H1 (cell line): ENCODE data around the gene AAR2. TPM values are rescaled to one million over a fixed set of nuclear protein-coding genes. Genes with fewer than 3 reads are reported as not detected.
A peak's percentile ranks its signal among the peaks of the same experiment; 100 is the strongest.

Experiments
- CTCF ChIA-PET: fragments of 300-600 bp; sonication (Branson Sonifier 250); formaldehyde crosslinking; loops from one replicate; lab custom pipeline; 2021; ENCODE audit not compliant: partially characterized antibody; lab: Charles Lee
- POLR2A ChIA-PET: fragments of 300-600 bp; sonication (Branson Sonifier 250); formaldehyde crosslinking; loops from one replicate; lab custom pipeline; 2021; ENCODE audit warnings: inconsistent platforms; ENCODE audit not compliant: partially characterized antibody; lab: Charles Lee
- DNase-seq, 2 experiments: peaks; one replicate each; pipeline versions ENCODE4 v3.0.0 to v3.0.0-alpha.2; 2010 to 2022; ENCODE audit warnings: low spot score in 2 of 2, low read depth in 1 of 2, mixed read lengths in 1 of 2
- FAIRE-seq: peaks from 2 replicates; lab custom pipeline; 2011; peaks lifted over from hg19 to GRCh38; lab: Jason Lieb, UNC
- H2AFZ ChIP-seq: 2 replicates; pipeline ENCODE4 v1.8.1; 2012; ENCODE audit warnings: low read length, inconsistent platforms
- H2AK5ac ChIP-seq: 2 replicates; pipeline ENCODE4 v1.6.1; 2013; ENCODE audit warnings: low read depth, low read length
- H2BK120ac ChIP-seq: replicated peaks from 2 replicates; pipeline ENCODE3; 2013; ENCODE audit warnings: low read depth, low read length, inconsistent platforms
- H2BK12ac ChIP-seq: 2 replicates; pipeline ENCODE4 v1.6.1; 2013; ENCODE audit warnings: low read depth, low read length
- H2BK15ac ChIP-seq: 2 replicates; pipeline ENCODE4 v1.6.1; 2013; ENCODE audit warnings: low read length
- H2BK20ac ChIP-seq: 2 replicates; pipeline ENCODE4 v1.6.1; 2013; ENCODE audit warnings: low read length
- H2BK5ac ChIP-seq: 2 replicates; pipeline ENCODE4 v1.6.1; 2013; ENCODE audit warnings: low read depth, low read length
- H3K14ac ChIP-seq: 2 replicates; pipeline ENCODE4 v1.6.1; 2013; ENCODE audit warnings: inconsistent platforms; ENCODE audit not compliant: insufficient read length
- H3K18ac ChIP-seq: 2 replicates; pipeline ENCODE4 v1.6.1; 2013; ENCODE audit warnings: low read length; ENCODE audit errors: extremely low read depth
- H3K23ac ChIP-seq: 2 replicates; pipeline ENCODE4 v1.6.1; 2013; ENCODE audit warnings: inconsistent platforms; ENCODE audit not compliant: insufficient read length
- H3K23me2 ChIP-seq: 2 replicates; pipeline ENCODE4 v1.6.1; 2013; ENCODE audit warnings: low read depth, low read length
- H3K27ac ChIP-seq: 2 replicates; pipeline ENCODE4 v1.6.1; 2011; ENCODE audit warnings: low read depth, low read length, inconsistent platforms
- H3K27me3 ChIP-seq, 4 experiments: replicated peaks in 1 of 4; 1 replicate in 1 of 4; 2 replicates in 3 of 4; pipeline versions ENCODE4 v1.6.1 to v1.8.1; 2011 to 2013; ENCODE audit warnings: low read length in 3 of 4, mild to moderate bottlenecking in 3 of 4, inconsistent platforms in 2 of 4, mixed read lengths in 2 of 4, moderate library complexity in 1 of 4; ENCODE audit not compliant: control insufficient read depth in 3 of 4, insufficient read depth in 3 of 4; ENCODE audit errors: extremely low read depth in 1 of 4
- H3K36me3 ChIP-seq, 4 experiments: 2 replicates each; pipeline versions ENCODE4 v1.6.1 to v1.8.1; 2011 to 2013; ENCODE audit warnings: mild to moderate bottlenecking in 4 of 4, low read length in 3 of 4, moderate library complexity in 2 of 4, control low read depth in 1 of 4, inconsistent platforms in 1 of 4; ENCODE audit not compliant: insufficient read depth in 4 of 4, control insufficient read depth in 2 of 4
- H3K4ac ChIP-seq: replicated peaks from 2 replicates; pipeline ENCODE3; 2013; ENCODE audit warnings: low read length, low read depth, mixed read lengths, inconsistent platforms; ENCODE audit not compliant: insufficient read length
- H3K4me1 ChIP-seq, 4 experiments: replicated peaks in 1 of 4; 1 replicate in 1 of 4; 2 replicates in 3 of 4; pipeline versions ENCODE4 v1.6.1 to v1.8.1; 2011 to 2013; ENCODE audit warnings: low read length in 3 of 4, inconsistent platforms in 2 of 4, mixed read lengths in 1 of 4; ENCODE audit not compliant: insufficient read depth in 4 of 4, control insufficient read depth in 3 of 4
- H3K4me2 ChIP-seq, 2 experiments: 2 replicates each; pipeline versions ENCODE4 v1.6.1 to v1.8.1; 2011 to 2013; ENCODE audit warnings: low read depth in 2 of 2, low read length in 2 of 2, control low read depth in 1 of 2, inconsistent platforms in 1 of 2, mild to moderate bottlenecking in 1 of 2; ENCODE audit not compliant: insufficient read depth in 1 of 2
- H3K4me3 ChIP-seq, 4 experiments: fragments of 200-600, 300-600 bp in 1 of 4; sonication (generic), shearing (Covaris generic), sonication (Bioruptor Twin) in 1 of 4; 2 replicates each; pipeline versions ENCODE4 v1.5.1 to v1.8.1; 2011 to 2016; ENCODE audit warnings: low read length in 4 of 4, low read depth in 3 of 4, control low read depth in 2 of 4, inconsistent platforms in 2 of 4, mild to moderate bottlenecking in 2 of 4, mixed read lengths in 1 of 4, moderate library complexity in 1 of 4; ENCODE audit not compliant: insufficient read depth in 2 of 4; ENCODE audit errors: extremely low read depth in 1 of 4
- H3K56ac ChIP-seq: replicated peaks from 2 replicates; pipeline ENCODE3; 2013; ENCODE audit warnings: low read depth, mild to moderate bottlenecking, mixed read lengths, low read length, inconsistent platforms; ENCODE audit not compliant: insufficient read length
- H3K79me1 ChIP-seq: 2 replicates; pipeline ENCODE4 v1.6.1; 2013; ENCODE audit warnings: low read depth, low read length, control low read depth
- H3K79me2 ChIP-seq, 2 experiments: 2 replicates each; pipeline versions ENCODE4 v1.6.1 to v1.8.1; 2012 to 2013; ENCODE audit warnings: low read length in 2 of 2, mild to moderate bottlenecking in 2 of 2, inconsistent platforms in 1 of 2; ENCODE audit not compliant: insufficient read depth in 2 of 2, control insufficient read depth in 1 of 2
- H3K9ac ChIP-seq, 4 experiments: replicated peaks in 1 of 4; 1 replicate in 1 of 4; 2 replicates in 3 of 4; pipeline versions ENCODE4 v1.6.1 to v1.8.1; 2011 to 2013; ENCODE audit warnings: low read depth in 3 of 4, low read length in 3 of 4, control low read depth in 2 of 4, mild to moderate bottlenecking in 2 of 4, moderate library complexity in 2 of 4, inconsistent platforms in 1 of 4; ENCODE audit errors: extremely low read depth in 1 of 4
- H3K9me3 ChIP-seq, 2 experiments: 2 replicates each; pipeline versions ENCODE4 v1.6.1 to v1.8.1; 2012 to 2013; ENCODE audit warnings: mild to moderate bottlenecking in 2 of 2, moderate library complexity in 2 of 2, control low read depth in 1 of 2, inconsistent platforms in 1 of 2, low read depth in 1 of 2, low read length in 1 of 2, mixed read lengths in 1 of 2; ENCODE audit not compliant: insufficient read depth in 2 of 2
- H4K20me1 ChIP-seq, 2 experiments: replicated peaks in 1 of 2; 2 replicates each; pipeline versions ENCODE3 to v1.8.1; 2011 to 2013; ENCODE audit warnings: inconsistent platforms in 2 of 2, low read length in 2 of 2, mild to moderate bottlenecking in 1 of 2; ENCODE audit not compliant: insufficient read depth in 2 of 2, control insufficient read depth in 1 of 2
- H4K5ac ChIP-seq: 2 replicates; pipeline ENCODE4 v1.6.1; 2013; ENCODE audit warnings: low read length, low read depth, mixed read lengths, inconsistent platforms; ENCODE audit not compliant: insufficient read length
- H4K8ac ChIP-seq: 2 replicates; pipeline ENCODE4 v1.8.0; 2013; ENCODE audit warnings: mild to moderate bottlenecking, moderate library complexity, low read length, inconsistent platforms; ENCODE audit not compliant: insufficient read depth; ENCODE audit errors: extremely low read depth
- H4K91ac ChIP-seq: replicated peaks from 2 replicates; pipeline ENCODE3; 2013; ENCODE audit warnings: low read length, mixed read lengths, inconsistent platforms; ENCODE audit not compliant: insufficient read length
- ASH2L ChIP-seq: fragments of 200-600, 300-600 bp; sonication (generic); IDR thresholded peaks from one replicate; pipeline ENCODE4 v1.7.1; 2017; ENCODE audit warnings: low read length
- BACH1 ChIP-seq: IDR thresholded peaks from 2 replicates; pipeline ENCODE4 v1.6.1; 2012; ENCODE audit warnings: low read length, improper control_type of control experiment
- BCL11A ChIP-seq, 2 experiments: IDR thresholded peaks; one replicate each; pipeline ENCODE4 v1.6.1; 2011; ENCODE audit warnings: low read depth in 2 of 2, low read length in 2 of 2, mild to moderate bottlenecking in 2 of 2
- BRCA1 ChIP-seq: IDR thresholded peaks from 2 replicates; pipeline ENCODE4 v1.6.1; 2012; ENCODE audit warnings: low read depth, low read length, improper control_type of control experiment
- CBX5 ChIP-seq: fragments of 300-800, 300-1000 bp; sonication (generic); IDR thresholded peaks from 2 replicates; pipeline ENCODE4 v1.7.1; 2016; ENCODE audit warnings: antibody characterized with exemption, low read length, low read depth
- FOSL1 ChIP-seq: IDR thresholded peaks from 2 replicates; pipeline ENCODE4 v1.6.1; 2011; ENCODE audit warnings: mild to moderate bottlenecking, low read depth, low read length, moderate library complexity; ENCODE audit not compliant: insufficient read depth
- JUND ChIP-seq: IDR thresholded peaks from 2 replicates; pipeline ENCODE4 v1.6.1; 2011; ENCODE audit warnings: mild to moderate bottlenecking, improper control_type of control experiment, low read length
- KDM4A ChIP-seq: IDR thresholded peaks from one replicate; pipeline ENCODE4 v1.7.1; 2012; ENCODE audit warnings: low read depth, mild to moderate bottlenecking, moderate library complexity, low read length, inconsistent platforms; ENCODE audit not compliant: severe bottlenecking
- NRF1 ChIP-seq: IDR thresholded peaks from 2 replicates; pipeline ENCODE4 v1.6.1; 2011; ENCODE audit warnings: mild to moderate bottlenecking, low read depth, low read length, improper control_type of control experiment
- PHF8 ChIP-seq: fragments of 200-600 bp; sonication (generic); conservative IDR thresholded peaks from 2 replicates; pipeline ENCODE4 v1.7.1; 2012; ENCODE audit warnings: low read depth, mild to moderate bottlenecking, inconsistent platforms, low read length, moderate library complexity
- POLR2AphosphoS5 ChIP-seq: IDR thresholded peaks from 2 replicates; pipeline ENCODE4 v1.6.1; 2011; ENCODE audit warnings: low read depth, low read length
- RNF2 ChIP-seq: fragments of 200-900, 300-1000 bp; sonication (generic); IDR thresholded peaks from 2 replicates; pipeline ENCODE4 v1.7.1; 2016; ENCODE audit warnings: borderline replicate concordance, low read depth, mild to moderate bottlenecking, antibody characterized with exemption, low read length; ENCODE audit not compliant: poor library complexity, severe bottlenecking; ENCODE audit errors: missing control alignments
- ZNF274 ChIP-seq: IDR thresholded peaks from 2 replicates; pipeline ENCODE4 v1.7.0; 2012; ENCODE audit warnings: low read length, borderline replicate concordance; ENCODE audit errors: extremely low read depth
- WGBS, 2 experiments: shearing (Covaris generic) in 1 of 2; methylation state at CpG; one replicate each; pipeline versions ENCODE4 v1.1.6 to v1.1.7; 2013 to 2015; ENCODE audit warnings: low lambda C conversion rate in 2 of 2, mixed read lengths in 2 of 2, inconsistent platforms in 1 of 2, low coverage in 1 of 2, missing lambda C conversion rate in 1 of 2; ENCODE audit not compliant: insufficient replicate concordance in 2 of 2, insufficient coverage in 1 of 2, insufficient read length in 1 of 2; ENCODE audit errors: extremely low coverage in 1 of 2, missing lambda C conversion rate in 1 of 2; 5-methylcytosine and 5-hydroxymethylcytosine counted together
- polyA plus RNA-seq, 7 experiments: library from polyadenylated mRNA; depleted of rRNA in 3 of 7; stranded (reverse) in 5 of 7; unstranded in 2 of 7; fragments of >200 nt in 5 of 7; fragments of 200-250 nt in 2 of 7; gene quantifications; 1 replicate in 5 of 7; 2 replicates in 1 of 7; 4 replicates in 1 of 7; pipeline versions ENCODE4 v1.2.1 to v1.2.3, GENCODE V29; 2011 to 2013; ENCODE audit warnings: missing spikeins in 2 of 7, mixed read lengths in 2 of 7
- total RNA-seq: library from RNA; stranded (reverse); fragmentation: NEBNext Ultra II Directional; extraction: Animal tissue kit (Norgen Biotek cat#: 25700); gene quantifications from 2 replicates; pipeline ENCODE4 v1.2.1, GENCODE V29; 2021
- TF ChIP-seq, protein P1 (sequence below): IDR thresholded peaks from 2 replicates; pipeline ENCODE4 v1.6.1; 2012; ENCODE audit warnings: inconsistent platforms

Gene AAR2
- total and polyA plus RNA-seq, 2 of the 8 experiments (the other 6 are each of a cell fraction or from before 2014, with no cell fraction given) = 25.5 to 36.1 TPM

DNA sequence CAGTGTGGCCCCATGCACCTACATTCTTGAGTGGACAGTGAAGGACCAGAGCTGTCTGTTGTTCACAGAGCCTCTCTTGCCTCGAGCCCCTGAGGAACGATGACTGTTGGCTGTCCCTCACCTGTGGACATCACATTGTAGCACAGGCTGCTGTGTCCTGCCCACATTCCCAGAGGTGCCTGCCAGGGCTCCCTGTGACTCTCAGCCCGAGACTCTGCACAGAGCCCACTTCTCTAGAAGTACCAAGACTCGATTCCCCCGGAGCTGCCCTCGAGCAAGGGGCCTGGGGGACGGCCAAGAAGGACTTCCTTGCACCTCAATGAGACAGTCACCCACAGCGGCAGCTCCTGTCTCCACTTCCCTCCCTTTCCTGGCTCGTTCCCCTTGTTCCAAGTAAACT lies 41.3 kb downstream of the AAR2 start:
- Histone ChIP-seq H3K4ac (no peak overlapping the region), H3K23ac (no peak overlapping the region), H4K5ac (no peak overlapping the region), H3K27me3 (no peaks in the 10 kb centered on the region), H2AFZ (no peak overlapping the region), H2BK120ac (no peak overlapping the region), H3K23me2 (peaks cover 4% of the 10 kb centered on the region; the same call in 1 of the 2 replicates), H4K8ac (no peak overlapping the region), H3K4me1 (no peaks in the 10 kb centered on the region; a peak in 2 of 7 replicates), H4K20me1 (peaks cover 0 to 5% of the 10 kb centered on the region in 2 experiments), H2BK15ac (no peak overlapping the region), H2BK5ac (no peak overlapping the region), H3K4me3 (no peak overlapping the region), H2AK5ac (no peak overlapping the region), H3K4me2 (no peak overlapping the region), H4K91ac (no peak overlapping the region), H3K79me1 (no peaks in the 10 kb centered on the region), H3K14ac (no peak overlapping the region), H3K27ac (no peak overlapping the region), H3K56ac (no peak overlapping the region), H3K9ac (no peak overlapping the region), H2BK20ac (no peak overlapping the region), H3K18ac (no peak overlapping the region), H3K36me3 (no peaks in the 10 kb centered on the region), H2BK12ac (no peak overlapping the region), H3K79me2 (no peaks in the 10 kb centered on the region), H3K9me3 (no peaks in the 10 kb centered on the region)
- WGBS, 2 experiments = 91% methylated on average over 9 of the region's 9 CpGs; no CpG with 5 or more reads in 1 of the 2 experiments
- DNase-seq (peak in 1 of 2 experiments; percentile 34), FAIRE-seq (no peak)
- ChIA-PET POLR2A (no interaction called here), CTCF (interaction anchor here (1.0 to 1.5 kb wide), 3 partner anchors 13 to 114 kb away, joined by 3 to 4 read pairs (median 3); no protein-coding TSS in a partner anchor)
- TF ChIP-seq FOSL1 (no peak), ASH2L (no peak), JUND (no peak), RNF2 (no peak), CBX5 (no peak), ZNF274 (no peak), PHF8 (no peak), POLR2AphosphoS5 (no peak), NRF1 (no peak), BCL11A (IDR thresholded peaks at IDR 0.05; ENCODE audit: low read depth in 2 of 2, low read length in 2 of 2) (no peak), BACH1 (no peak), KDM4A (no peak), BRCA1 (no peak)
- TF ChIP-seq, protein P1, sequence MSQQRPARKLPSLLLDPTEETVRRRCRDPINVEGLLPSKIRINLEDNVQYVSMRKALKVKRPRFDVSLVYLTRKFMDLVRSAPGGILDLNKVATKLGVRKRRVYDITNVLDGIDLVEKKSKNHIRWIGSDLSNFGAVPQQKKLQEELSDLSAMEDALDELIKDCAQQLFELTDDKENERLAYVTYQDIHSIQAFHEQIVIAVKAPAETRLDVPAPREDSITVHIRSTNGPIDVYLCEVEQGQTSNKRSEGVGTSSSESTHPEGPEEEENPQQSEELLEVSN = no peak
